ENCODE measurements around the gene ARFGEF2.

DNA sequence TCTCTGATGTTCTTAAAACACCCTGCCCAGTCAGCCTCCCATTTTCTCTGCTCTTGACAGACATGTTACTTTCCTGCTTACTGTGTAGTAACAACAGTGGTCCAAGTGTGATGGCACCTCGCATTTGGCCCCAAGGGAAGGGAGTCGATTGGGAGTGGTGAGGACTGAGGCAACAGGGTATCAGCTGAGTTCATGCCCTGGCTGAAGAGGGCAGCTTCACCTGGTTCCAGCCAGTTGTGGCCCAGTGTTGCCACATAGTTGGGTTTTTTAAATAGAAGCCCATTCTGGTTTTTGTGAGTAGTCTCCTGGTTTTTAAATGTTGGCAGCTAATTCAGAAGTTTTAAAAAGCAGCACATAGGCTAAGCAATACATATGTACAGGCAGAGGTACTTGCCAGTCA, 37.2 kb downstream of the ARFGEF2 start:
- TF ChIP-seq, protein P1, sequence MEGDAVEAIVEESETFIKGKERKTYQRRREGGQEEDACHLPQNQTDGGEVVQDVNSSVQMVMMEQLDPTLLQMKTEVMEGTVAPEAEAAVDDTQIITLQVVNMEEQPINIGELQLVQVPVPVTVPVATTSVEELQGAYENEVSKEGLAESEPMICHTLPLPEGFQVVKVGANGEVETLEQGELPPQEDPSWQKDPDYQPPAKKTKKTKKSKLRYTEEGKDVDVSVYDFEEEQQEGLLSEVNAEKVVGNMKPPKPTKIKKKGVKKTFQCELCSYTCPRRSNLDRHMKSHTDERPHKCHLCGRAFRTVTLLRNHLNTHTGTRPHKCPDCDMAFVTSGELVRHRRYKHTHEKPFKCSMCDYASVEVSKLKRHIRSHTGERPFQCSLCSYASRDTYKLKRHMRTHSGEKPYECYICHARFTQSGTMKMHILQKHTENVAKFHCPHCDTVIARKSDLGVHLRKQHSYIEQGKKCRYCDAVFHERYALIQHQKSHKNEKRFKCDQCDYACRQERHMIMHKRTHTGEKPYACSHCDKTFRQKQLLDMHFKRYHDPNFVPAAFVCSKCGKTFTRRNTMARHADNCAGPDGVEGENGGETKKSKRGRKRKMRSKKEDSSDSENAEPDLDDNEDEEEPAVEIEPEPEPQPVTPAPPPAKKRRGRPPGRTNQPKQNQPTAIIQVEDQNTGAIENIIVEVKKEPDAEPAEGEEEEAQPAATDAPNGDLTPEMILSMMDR (IDR thresholded peaks at IDR 0.05): no peak
- TF ChIP-seq ZFX (IDR thresholded peaks at IDR 0.05; ENCODE audit: borderline replicate concordance): no peak
